Skeletal muscle tissue (tissue), 4 donors: ENCODE measurements around the gene TRIM44. TPM values are rescaled to one million over a fixed set of nuclear protein-coding genes. Genes with fewer than 3 reads are reported as not detected.

Source experiments
- H3K27ac ChIP-seq: one replicate; pipeline ENCODE4 v1.7.0; 2013; ENCODE audit warnings: mild to moderate bottlenecking, low read depth, low read length, inconsistent platforms
- H3K27me3 ChIP-seq, 3 donors: one replicate each; pipeline ENCODE4 v1.7.0; 2013; ENCODE audit warnings: low read length in 3 of 3; ENCODE audit not compliant: control insufficient read depth in 3 of 3, insufficient read depth in 3 of 3
- H3K36me3 ChIP-seq, 3 donors: one replicate each; pipeline ENCODE4 v1.7.0; 2013; ENCODE audit warnings: low read length in 3 of 3; ENCODE audit not compliant: control insufficient read depth in 3 of 3, insufficient read depth in 3 of 3
- H3K4me1 ChIP-seq, 3 donors: one replicate each; pipeline ENCODE4 v1.7.0; 2013; ENCODE audit warnings: low read length in 3 of 3, mild to moderate bottlenecking in 3 of 3; ENCODE audit not compliant: control insufficient read depth in 3 of 3, insufficient read depth in 3 of 3
- H3K4me3 ChIP-seq, 3 donors: one replicate each; pipeline ENCODE4 v1.7.0; 2013; ENCODE audit warnings: low read length in 3 of 3
- H3K9ac ChIP-seq, 3 donors: one replicate each; pipeline ENCODE4 v1.7.0; 2013; ENCODE audit warnings: low read length in 3 of 3, mild to moderate bottlenecking in 3 of 3, moderate library complexity in 2 of 3, low read depth in 1 of 3
- H3K9me3 ChIP-seq, 3 donors: one replicate each; pipeline ENCODE4 v1.7.0; 2013; ENCODE audit warnings: low read length in 3 of 3; ENCODE audit not compliant: control insufficient read depth in 3 of 3
- total RNA-seq: library from RNA; depleted of rRNA; stranded (reverse); fragments of >200 nt; gene quantifications from one replicate; pipeline ENCODE4 v1.2.3, GENCODE V29; 2014
- donor health status: Osteomylitis.

TRIM44 gene
- total RNA-seq, 1 donor from 2014 or later, result 11.5 TPM

DNA sequence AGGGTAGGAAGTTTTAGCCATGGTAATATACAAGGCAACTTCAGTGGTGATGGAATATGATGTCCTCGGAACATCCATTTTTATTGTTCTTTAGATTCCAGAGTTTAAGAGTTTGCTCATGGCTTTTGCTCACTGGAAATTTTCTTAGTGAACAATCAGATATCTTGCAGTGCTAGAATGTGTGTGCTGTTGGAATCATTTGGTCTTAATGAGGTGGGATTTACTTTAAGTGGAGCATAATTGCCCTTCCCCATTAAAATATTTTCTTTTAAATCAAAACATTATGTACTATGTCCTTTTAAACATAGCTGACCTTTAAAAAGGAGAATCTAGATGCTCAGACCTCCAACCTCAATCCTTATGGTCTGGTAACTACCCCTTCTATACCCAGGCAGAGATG, 204.0 kb downstream of the TRIM44 start:
- H3K4me1 ChIP-seq, result no peaks in the 10 kb centered on the region
- H3K27ac ChIP-seq, result no peak overlapping the region
- H3K9me3 ChIP-seq, result peaks cover 0 to 12% (median 5%) of the 10 kb centered on the region in 3 donors
- no peaks in the 10 kb centered on the region for H3K36me3 ChIP-seq
- no peak overlapping the region for H3K4me3 ChIP-seq
- H3K27me3 ChIP-seq, result no peaks in the 10 kb centered on the region
- no peak overlapping the region for H3K9ac ChIP-seq

Other genes starting within 250 kb of the TRIM44 start
- gene SLC1A2, start 243.2 kb upstream of the TRIM44 start, total RNA-seq, result 1.6 TPM
- gene PAMR1, start 137.2 kb upstream of the TRIM44 start, total RNA-seq, result 37.1 TPM
- 6.3 TPM for gene FJX1, start 44.3 kb upstream of the TRIM44 start, total RNA-seq